ENCODE results near the gene GNG7.

- TF ChIP-seq CTCF (IDR thresholded peaks at IDR 0.05; ENCODE audit: low read length) (no peak), EZH2 (optimal IDR thresholded peaks at IDR 0.05; ENCODE audit: low read depth, low read length) (no peak), EZH2phosphoT487 (IDR thresholded peaks at IDR 0.05; ENCODE audit: low read length) (no peak)
Measured at GRCh38 chr19:2536461-2536860, 166.0 kb downstream of the GNG7 start.

All from MM.1S (cell line).